ENCODE results near the gene PSME3IP1. TPM values are rescaled to one million over a fixed set of nuclear protein-coding genes. Genes with fewer than 3 reads are reported as not detected.

Gene PSME3IP1
- total and polyA plus RNA-seq, 12 donors: 32.9 to 129 (median 67.8) TPM

- no peak for DNase-seq
- WGBS, 4 donors: 93 to 99% (median 98%) methylated on average over 4 of the region's 4 CpGs
- intact Hi-C loops (cut with DNase I): no loop called here
- Histone ChIP-seq H3K4me1 (replicated peaks in 1 of 2) (no peaks in the 10 kb centered on the region), H3K4me3 (no peak overlapping the region), H3K27me3 (no peaks in the 10 kb centered on the region), H3K36me3 (replicated peaks in 1 of 2) (peaks cover 0 to 7% of the 10 kb centered on the region in 2 donors), H3K27ac (no peak overlapping the region), H3K9me3 (replicated peaks in 1 of 3) (no peaks in the 10 kb centered on the region)
- TF ChIP-seq CTCF (IDR thresholded peaks at IDR 0.05) (no peak), POLR2A (IDR thresholded peaks at IDR 0.05) (no peak)
Observed at GRCh38 chr16:57125969-57126368, 59.9 kb downstream of the PSME3IP1 start.

GRCh38 chr16:57125376-57125775 lies 60.5 kb downstream of the PSME3IP1 start:
- peaks cover 0 to 7% of the 10 kb centered on the region in 2 donors for H3K36me3 ChIP-seq (replicated peaks in 1 of 2)
- WGBS, 4 donors: 90 to 99% (median 94%) methylated on average over 4 of the region's 4 CpGs
- no peak for TF ChIP-seq POLR2A (IDR thresholded peaks at IDR 0.05)
- no peak for TF ChIP-seq CTCF (IDR thresholded peaks at IDR 0.05)
- H3K27ac ChIP-seq: no peak overlapping the region
- no peaks in the 10 kb centered on the region for H3K27me3 ChIP-seq
- no peaks in the 10 kb centered on the region for H3K4me1 ChIP-seq (replicated peaks in 1 of 2)
- DNase-seq: no peak
- intact Hi-C loops (cut with DNase I): no loop called here
- H3K4me3 ChIP-seq: no peak overlapping the region
- no peaks in the 10 kb centered on the region for H3K9me3 ChIP-seq (replicated peaks in 1 of 3)

- intact Hi-C loops (cut with DNase I): no loop called here
- no peaks in the 10 kb centered on the region for H3K9me3 ChIP-seq (replicated peaks in 1 of 3)
- no peaks in the 10 kb centered on the region for H3K27me3 ChIP-seq
- no peak overlapping the region for H3K4me3 ChIP-seq
- TF ChIP-seq POLR2A (IDR thresholded peaks at IDR 0.05) (no peak), CTCF (IDR thresholded peaks at IDR 0.05) (no peak)
- no peaks in the 10 kb centered on the region for H3K4me1 ChIP-seq (replicated peaks in 1 of 2)
- H3K27ac ChIP-seq: no peak overlapping the region
- DNase-seq: no peak
- WGBS, 4 donors: 83 to 90% (median 89%) methylated on average over 11 of the region's 11 CpGs
- peaks cover 0 to 12% of the 10 kb centered on the region in 2 donors for H3K36me3 ChIP-seq (replicated peaks in 1 of 2)
Observed at GRCh38 chr16:57123974-57124674, 61.7 kb downstream of the PSME3IP1 start.

GRCh38 chr16:57123216-57123973 lies 62.4 kb downstream of the PSME3IP1 start:
- Histone ChIP-seq H3K9me3 (replicated peaks in 1 of 3) (no peaks in the 10 kb centered on the region), H3K27ac (no peak overlapping the region), H3K4me3 (no peak overlapping the region), H3K36me3 (replicated peaks in 1 of 2) (peaks cover 0 to 12% of the 10 kb centered on the region in 2 donors), H3K4me1 (replicated peaks in 1 of 2) (no peaks in the 10 kb centered on the region), H3K27me3 (no peaks in the 10 kb centered on the region)
- TF ChIP-seq POLR2A (IDR thresholded peaks at IDR 0.05) (no peak), CTCF (IDR thresholded peaks at IDR 0.05) (no peak)
- 84 to 91% (median 86%) methylated on average over 7 of the region's 7 CpGs for WGBS, 4 donors
- no peak for DNase-seq
- intact Hi-C loops (cut with DNase I): no loop called here

Measured in adrenal gland (tissue), 12 donors.